G401 (cell line): Measurements from ENCODE around the gene KAT7. TPM values are rescaled to one million over a fixed set of nuclear protein-coding genes. Genes with fewer than 3 reads are reported as not detected.
"Not testable (repeated sequence)": the region's sequence is repeated elsewhere in the genome, so short reads cannot be mapped to it uniquely, and the experiment has no call there.

Experiments
- DNase-seq: peaks from one replicate; pipeline ENCODE4 v3.0.0-alpha.2; 2015; ENCODE audit warnings: low spot score
- in situ Hi-C: cut with HindIII; loops from 2 replicates; pipeline ENCODE4 v1.10.0; 2016; ENCODE audit warnings: low sequenced_read_pairs, mixed read lengths
- total RNA-seq: library from RNA; depleted of rRNA; stranded (reverse); fragments of >200 nt; shearing (Covaris generic); gene quantifications from 2 replicates; pipeline ENCODE4 v1.2.3, GENCODE V29; 2014

KAT7 gene
- total RNA-seq, 1 experiment from 2014 or later = 35.8 TPM

GRCh38 chr17:49787884-49788477, 500 bp upstream of the KAT7 start:
- in situ Hi-C loops = no loop called here
- no peak for DNase-seq

GRCh38 chr17:49789243-49789578, 730 bp downstream of the KAT7 start:
- DNase-seq = no peak
- in situ Hi-C loops = no loop called here

GRCh38 chr17:49793309-49793708, 4.8 kb downstream of the KAT7 start:
- in situ Hi-C loops = no loop called here
- no peak for DNase-seq

GRCh38 chr17:49795372-49795771, 6.9 kb downstream of the KAT7 start:
- no peak for DNase-seq
- in situ Hi-C loops = no loop called here

- no peak for DNase-seq
- in situ Hi-C loops = no loop called here
Measured at GRCh38 chr17:49798182-49798581, 9.7 kb downstream of the KAT7 start.

- in situ Hi-C loops = no loop called here
- DNase-seq = no peak
Measured at GRCh38 chr17:49798738-49799137, 10.3 kb downstream of the KAT7 start.

- no peak for DNase-seq
- in situ Hi-C loops = no loop called here
Measured at GRCh38 chr17:49809056-49809455, 20.6 kb downstream of the KAT7 start.

GRCh38 chr17:49814781-49815529, 26.5 kb downstream of the KAT7 start:
- no peak for DNase-seq
- in situ Hi-C loops = no loop called here

- DNase-seq = peak; percentile 53
- in situ Hi-C loops = no loop called here
Measured at GRCh38 chr17:49815761-49816281, 27.3 kb downstream of the KAT7 start.

GRCh38 chr17:49817993-49818392, 29.5 kb downstream of the KAT7 start:
- DNase-seq = no peak
- in situ Hi-C loops = no loop called here

- in situ Hi-C loops = no loop called here
Measured at GRCh38 chr17:49819138-49819537, 30.7 kb downstream of the KAT7 start.

GRCh38 chr17:49819651-49820050, 31.2 kb downstream of the KAT7 start:
- in situ Hi-C loops = no loop called here
- no peak for DNase-seq

More at GRCh38 chr17:49819138-49819537, 30.7 kb downstream of the KAT7 start:
- no peak for DNase-seq

- DNase-seq = no peak
- in situ Hi-C loops = no loop called here
Measured at GRCh38 chr17:49820773-49821172, 32.3 kb downstream of the KAT7 start.

GRCh38 chr17:49821466-49821865, 33.0 kb downstream of the KAT7 start:
- in situ Hi-C loops = no loop called here
- no peak for DNase-seq

- in situ Hi-C loops = no loop called here
- no peak for DNase-seq
Measured at GRCh38 chr17:49821916-49822315, 33.4 kb downstream of the KAT7 start.

GRCh38 chr17:49822829-49823228, 34.3 kb downstream of the KAT7 start:
- DNase-seq = no peak
- in situ Hi-C loops = no loop called here

- in situ Hi-C loops = no loop called here
- no peak for DNase-seq
Measured at GRCh38 chr17:49823614-49824013, 35.1 kb downstream of the KAT7 start.

GRCh38 chr17:49825645-49826044, 37.2 kb downstream of the KAT7 start:
- no peak for DNase-seq
- in situ Hi-C loops = no loop called here

- in situ Hi-C loops, DNase-seq: not testable (repeated sequence)
Measured at GRCh38 chr17:49828325-49828724, 39.8 kb downstream of the KAT7 start.

GRCh38 chr17:49829026-49829425, 40.5 kb downstream of the KAT7 start:
- in situ Hi-C loops = no loop called here
- DNase-seq = no peak

GRCh38 chr17:49830605-49831004, 42.1 kb downstream of the KAT7 start:
- in situ Hi-C loops = no loop called here
- no peak for DNase-seq
